Esophagus squamous epithelium (tissue), 5 donors: ENCODE measurements around the gene IL19. TPM values are rescaled to one million over a fixed set of nuclear protein-coding genes. Genes with fewer than 3 reads are reported as not detected.

Source experiments
- DNase-seq: peaks from one replicate; lab custom pipeline; 2025; lab: John Stamatoyannopoulos, UW
- H3K27ac ChIP-seq, 4 donors: fragments of 200-600 bp; sonication (generic); one replicate each; pipeline ENCODE4 v1.5.1; 2016 to 2019; ENCODE audit warnings: mild to moderate bottlenecking in 1 of 4
- H3K27me3 ChIP-seq, 4 donors: fragments of 200-600 bp; sonication (generic); 1 replicate in 3 of 4; 2 replicates in 1 of 4; pipeline versions ENCODE4 v1.5.1 to v1.6.0; 2017 to 2021; ENCODE audit warnings: antibody characterized with exemption in 1 of 4
- H3K36me3 ChIP-seq, 3 donors: fragments of 200-600 bp; sonication (generic); one replicate each; pipeline ENCODE4 v1.5.1; 2016 to 2019
- H3K4me1 ChIP-seq, 3 donors: fragments of 200-600 bp; sonication (generic); one replicate each; pipeline ENCODE4 v1.5.1; 2017 to 2019
- H3K4me3 ChIP-seq, 4 donors: fragments of 200-600 bp; sonication (generic); 1 replicate in 3 of 4; 2 replicates in 1 of 4; pipeline ENCODE4 v1.5.1; 2016 to 2019; ENCODE audit warnings: mild to moderate bottlenecking in 2 of 4, moderate library complexity in 1 of 4
- H3K9me3 ChIP-seq, 3 donors: fragments of 200-600 bp; sonication (generic); one replicate each; pipeline ENCODE4 v1.5.1; 2016 to 2019
- CTCF ChIP-seq, 6 experiments: fragments of 450-650 bp in 4 of 6; fragments of 200-600 bp in 2 of 6; sonication (generic) in 2 of 6; IDR thresholded peaks; one replicate each; pipeline ENCODE4 v1.5.1; 2016 to 2019; ENCODE audit warnings: antibody characterized with exemption in 6 of 6, mild to moderate bottlenecking in 4 of 6, moderate library complexity in 4 of 6
- POLR2A ChIP-seq, 4 donors: fragments of 450-650 bp; IDR thresholded peaks; one replicate each; pipeline ENCODE4 v1.6.1; 2017; ENCODE audit warnings: antibody characterized with exemption in 4 of 4, mild to moderate bottlenecking in 4 of 4, moderate library complexity in 3 of 4
- WGBS, 2 donors: methylation state at CpG; one replicate each; pipeline ENCODE4 v1.1.5; 2018; 5-methylcytosine and 5-hydroxymethylcytosine counted together
- intact Hi-C: fragments of 100-400 bp; cut with DNase I; formaldehyde crosslinking; loops from one replicate; pipeline ENCODE4 v1.15.0; 2022
- total RNA-seq, 4 donors: library from RNA; depleted of rRNA; stranded (reverse); fragments of >200 nt; gene quantifications; one replicate each; pipeline ENCODE4 v1.1.0, GENCODE V29; 2016
- donor health status: DM: yes; HTN: yes; CAD: no.

IL19 gene
- total RNA-seq, 4 donors from 2014 or later, result 0.23 to 16.8 (median 16.3) TPM; not detected in 1

- intact Hi-C loops, result loop anchor here (5.0 kb wide), 1 partner anchor 173 kb away; no protein-coding TSS in a partner anchor
- no peaks in the 10 kb centered on the region for H3K9me3 ChIP-seq
- H3K27ac ChIP-seq, result no peak overlapping the region
- H3K36me3 ChIP-seq, result peaks cover 0 to 15% (median 0%) of the 10 kb centered on the region in 3 donors
- WGBS, 2 donors, result 26 to 43% methylated on average over 4 to 5 of the region's 5 CpGs
- H3K4me1 ChIP-seq, result peaks cover 0 to 35% (median 0%) of the 10 kb centered on the region in 3 donors
- TF ChIP-seq POLR2A (IDR thresholded peaks at IDR 0.05) (no peak), CTCF (IDR thresholded peaks at IDR 0.05) (no peak)
- DNase-seq, result no peak
- no peaks in the 10 kb centered on the region for H3K27me3 ChIP-seq
- no peak overlapping the region for H3K4me3 ChIP-seq
Measured at GRCh38 chr1:206739411-206740076, 31.0 kb upstream of the IL19 start.

- H3K9me3 ChIP-seq, result no peaks in the 10 kb centered on the region
- no peak for DNase-seq
- no peaks in the 10 kb centered on the region for H3K36me3 ChIP-seq
- H3K27me3 ChIP-seq, result no peaks in the 10 kb centered on the region
- WGBS, 2 donors, result 84 to 90% methylated on average over 5 of the region's 6 CpGs
- intact Hi-C loops, result no loop called here
- H3K27ac ChIP-seq, result no peak overlapping the region
- peaks cover 0 to 26% (median 0%) of the 10 kb centered on the region in 3 donors for H3K4me1 ChIP-seq
- TF ChIP-seq POLR2A (IDR thresholded peaks at IDR 0.05) (no peak), CTCF (IDR thresholded peaks at IDR 0.05) (no peak)
- H3K4me3 ChIP-seq, result no peak overlapping the region
Measured at GRCh38 chr1:206741142-206741701, 29.4 kb upstream of the IL19 start.

- H3K27me3 ChIP-seq, result no peaks in the 10 kb centered on the region
- intact Hi-C loops, result no loop called here
- no peaks in the 10 kb centered on the region for H3K36me3 ChIP-seq
- H3K4me1 ChIP-seq, result peaks cover 0 to 14% (median 0%) of the 10 kb centered on the region in 3 donors
- no peak overlapping the region for H3K4me3 ChIP-seq
- no peaks in the 10 kb centered on the region for H3K9me3 ChIP-seq
- no peak for DNase-seq
- WGBS, 2 donors, result 69 to 71% methylated on average over 8 to 10 of the region's 13 CpGs
- H3K27ac ChIP-seq, result no peak overlapping the region
- no peak for TF ChIP-seq POLR2A (IDR thresholded peaks at IDR 0.05)
- no peak for TF ChIP-seq CTCF (IDR thresholded peaks at IDR 0.05)
Measured at GRCh38 chr1:206742719-206743383, 27.7 kb upstream of the IL19 start.

- Histone ChIP-seq H3K36me3 (no peaks in the 10 kb centered on the region), H3K4me1 (no peaks in the 10 kb centered on the region), H3K4me3 (no peak overlapping the region), H3K9me3 (no peaks in the 10 kb centered on the region), H3K27ac (no peak overlapping the region), H3K27me3 (no peaks in the 10 kb centered on the region)
- intact Hi-C loops, result no loop called here
- 20 to 53% methylated on average over 1 to 4 of the region's 4 CpGs for WGBS, 2 donors
- DNase-seq, result no peak
- TF ChIP-seq CTCF (IDR thresholded peaks at IDR 0.05), result no peak
- TF ChIP-seq POLR2A (IDR thresholded peaks at IDR 0.05), result no peak
Measured at GRCh38 chr1:206744683-206745082, 25.9 kb upstream of the IL19 start.

GRCh38 chr1:206745301-206745700 is 25.3 kb upstream of the IL19 start:
- intact Hi-C loops, result no loop called here
- no peak for DNase-seq
- Histone ChIP-seq H3K27ac (no peak overlapping the region), H3K36me3 (no peaks in the 10 kb centered on the region), H3K9me3 (no peaks in the 10 kb centered on the region), H3K27me3 (no peaks in the 10 kb centered on the region), H3K4me3 (no peak overlapping the region), H3K4me1 (no peaks in the 10 kb centered on the region)
- no peak for TF ChIP-seq CTCF (IDR thresholded peaks at IDR 0.05)
- no peak for TF ChIP-seq POLR2A (IDR thresholded peaks at IDR 0.05)
- WGBS, 2 donors, result 90 to 95% methylated on average over 1 of the region's 1 CpG
